ENCODE measurements around the gene AGAP3. TPM values are rescaled to one million over a fixed set of nuclear protein-coding genes. Genes with fewer than 3 reads are reported as not detected.

The AGAP3 gene
- total RNA-seq, 2 donors from 2014 or later = 80.3 to 112 TPM

GRCh38 chr7:151141855-151142685 lies 55.8 kb downstream of the AGAP3 start:
- no peak overlapping the region for H3K27ac ChIP-seq
- H3K27me3 ChIP-seq (replicated peaks; ENCODE audit: insufficient read depth) = no peaks in the 10 kb centered on the region
- H3K9me3 ChIP-seq = no peaks in the 10 kb centered on the region
- TF ChIP-seq POLR2AphosphoS5 (IDR thresholded peaks at IDR 0.05) (no peak), POLR2A (IDR thresholded peaks at IDR 0.05) (no peak), CTCF (IDR thresholded peaks at IDR 0.05) (no peak)
- peaks cover 0 to 20% of the 10 kb centered on the region in 2 donors for H3K36me3 ChIP-seq
- H3K4me3 ChIP-seq = no peak overlapping the region
- intact Hi-C loops (cut with DNase I) = no loop called here
- H3K4me1 ChIP-seq (replicated peaks) = no peaks in the 10 kb centered on the region
- no peak for DNase-seq (ENCODE audit: low spot score)
- 89% methylated on average over 31 of the region's 31 CpGs for WGBS

GRCh38 chr7:151142686-151143040 lies 56.4 kb downstream of the AGAP3 start:
- H3K4me1 ChIP-seq (replicated peaks) = no peaks in the 10 kb centered on the region
- WGBS = 69% methylated on average over 10 of the region's 10 CpGs
- intact Hi-C loops (cut with DNase I) = no loop called here

GRCh38 chr7:151143261-151144015 lies 57.2 kb downstream of the AGAP3 start:
- Histone ChIP-seq H3K36me3 (peaks cover 0 to 15% of the 10 kb centered on the region in 2 donors), H3K4me1 (replicated peaks) (no peaks in the 10 kb centered on the region), H3K27ac (no peak overlapping the region), H3K9me3 (no peaks in the 10 kb centered on the region), H3K4me3 (no peak overlapping the region), H3K27me3 (replicated peaks; ENCODE audit: insufficient read depth) (no peaks in the 10 kb centered on the region)
- TF ChIP-seq CTCF (IDR thresholded peaks at IDR 0.05) (no peak), POLR2A (IDR thresholded peaks at IDR 0.05) (no peak), POLR2AphosphoS5 (IDR thresholded peaks at IDR 0.05) (no peak)
- intact Hi-C loops (cut with DNase I) = no loop called here
- no peak for DNase-seq (ENCODE audit: low spot score)
- 79% methylated on average over 25 of the region's 25 CpGs for WGBS

More at GRCh38 chr7:151142686-151143040, 56.4 kb downstream of the AGAP3 start:
- H3K4me3 ChIP-seq = no peak overlapping the region
- no peak overlapping the region for H3K27ac ChIP-seq
- DNase-seq (ENCODE audit: low spot score) = no peak
- no peaks in the 10 kb centered on the region for H3K27me3 ChIP-seq (replicated peaks; ENCODE audit: insufficient read depth)
- no peaks in the 10 kb centered on the region for H3K9me3 ChIP-seq
- H3K36me3 ChIP-seq = peaks cover 0 to 20% of the 10 kb centered on the region in 2 donors
- TF ChIP-seq POLR2A (IDR thresholded peaks at IDR 0.05) (no peak), POLR2AphosphoS5 (IDR thresholded peaks at IDR 0.05) (no peak), CTCF (IDR thresholded peaks at IDR 0.05) (no peak)

DNA sequence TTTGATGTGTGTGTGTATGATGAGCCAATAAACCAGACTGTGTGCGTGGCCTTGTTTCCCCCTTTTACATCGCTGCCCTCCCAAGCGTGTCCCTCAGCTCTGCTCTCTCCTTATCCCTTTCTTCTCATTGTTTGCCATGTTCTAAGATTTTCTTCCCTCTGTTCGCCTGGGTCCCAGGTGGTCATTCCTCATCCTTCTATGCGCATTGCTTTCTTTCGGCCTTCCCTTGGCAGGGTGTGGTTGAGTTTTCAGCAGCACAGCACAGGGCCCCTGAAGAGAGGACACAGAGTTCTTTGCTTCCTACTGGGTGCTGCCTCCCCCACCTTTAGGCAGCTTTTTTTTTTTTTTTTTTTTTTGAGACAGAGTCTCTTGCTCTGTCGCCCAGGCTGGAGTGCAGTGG lies 58.1 kb downstream of the AGAP3 start:
- no peak for DNase-seq (ENCODE audit: low spot score)
- 98% methylated on average over 7 of the region's 7 CpGs for WGBS
- Histone ChIP-seq H3K9me3 (no peaks in the 10 kb centered on the region), H3K4me3 (no peak overlapping the region), H3K4me1 (replicated peaks) (no peaks in the 10 kb centered on the region), H3K27ac (no peak overlapping the region), H3K27me3 (replicated peaks; ENCODE audit: insufficient read depth) (no peaks in the 10 kb centered on the region), H3K36me3 (peaks cover 0 to 14% of the 10 kb centered on the region in 2 donors)
- intact Hi-C loops (cut with DNase I) = no loop called here
- TF ChIP-seq POLR2A (IDR thresholded peaks at IDR 0.05) = no peak

GRCh38 chr7:151146761-151147160 lies 60.5 kb downstream of the AGAP3 start:
- DNase-seq (ENCODE audit: low spot score) = no peak
- Histone ChIP-seq H3K27ac (no peak overlapping the region), H3K27me3 (replicated peaks; ENCODE audit: insufficient read depth) (no peaks in the 10 kb centered on the region), H3K9me3 (no peaks in the 10 kb centered on the region), H3K4me1 (replicated peaks) (no peaks in the 10 kb centered on the region), H3K4me3 (no peak overlapping the region), H3K36me3 (peaks cover 0 to 14% of the 10 kb centered on the region in 2 donors)
- intact Hi-C loops (cut with DNase I) = no loop called here
- WGBS = 48% methylated on average over 3 of the region's 3 CpGs
- TF ChIP-seq CTCF (IDR thresholded peaks at IDR 0.05) (no peak), POLR2AphosphoS5 (IDR thresholded peaks at IDR 0.05) (no peak), POLR2A (IDR thresholded peaks at IDR 0.05) (no peak)

Measured in prostate gland (tissue), 2 donors.